ENCODE measurements around the gene LIFR. TPM values are rescaled to one million over a fixed set of nuclear protein-coding genes. Genes with fewer than 3 reads are reported as not detected.

LIFR gene
- total RNA-seq, 1 donor from 2014 or later, result 33.4 TPM

DNA sequence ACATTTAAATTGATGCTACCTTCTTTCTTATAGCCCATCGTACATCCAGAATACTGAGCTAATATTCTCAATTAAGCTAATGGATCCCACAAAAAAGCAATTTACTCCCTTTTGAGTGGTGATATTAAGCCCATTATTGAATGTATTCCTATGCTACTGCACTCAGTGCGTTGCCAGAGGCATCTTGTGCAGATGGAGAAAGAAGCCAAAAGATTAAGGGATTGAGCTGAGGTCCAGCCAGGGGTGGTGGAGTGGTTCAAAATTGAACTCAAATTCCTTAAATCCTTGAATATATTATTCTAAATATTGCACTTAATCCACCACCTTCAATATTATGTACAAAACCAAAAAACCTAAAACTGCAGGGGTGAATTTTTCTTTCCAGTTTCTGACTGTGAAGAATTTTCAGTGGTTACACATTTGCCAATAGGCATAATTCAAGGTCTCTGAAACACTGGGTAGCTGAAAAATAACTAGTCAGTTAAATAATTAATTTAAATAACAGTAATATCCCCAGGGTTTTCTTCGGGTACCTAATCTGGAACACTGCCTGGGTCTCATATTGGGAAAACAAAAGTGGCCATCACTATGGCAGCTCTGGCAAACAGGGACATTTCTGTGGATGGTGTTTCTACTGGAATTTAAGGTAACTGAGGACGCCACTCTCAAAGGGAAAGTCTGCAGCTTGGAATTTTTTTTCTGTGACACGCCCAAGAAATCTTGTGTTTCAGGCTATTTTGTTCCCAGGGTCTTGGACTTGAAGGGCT is 6.2 kb upstream of the LIFR start:
- Mint-ChIP-seq H3K36me3 (ENCODE audit: insufficient read depth) (no peaks in the 10 kb centered on the region), H3K9me3 (ENCODE audit: low read depth) (no peaks in the 10 kb centered on the region), H3K4me3 (ENCODE audit: low read depth) (no peak overlapping the region), H3K4me1 (ENCODE audit: low read depth) (peaks cover 1% of the 10 kb centered on the region), H3K27me3 (peaks cover 3% of the 10 kb centered on the region), H3K27ac (no peak overlapping the region)
- DNase-seq (ENCODE audit: low spot score, unreplicated experiment), result no peak
- TF ChIP-seq, protein P1, sequence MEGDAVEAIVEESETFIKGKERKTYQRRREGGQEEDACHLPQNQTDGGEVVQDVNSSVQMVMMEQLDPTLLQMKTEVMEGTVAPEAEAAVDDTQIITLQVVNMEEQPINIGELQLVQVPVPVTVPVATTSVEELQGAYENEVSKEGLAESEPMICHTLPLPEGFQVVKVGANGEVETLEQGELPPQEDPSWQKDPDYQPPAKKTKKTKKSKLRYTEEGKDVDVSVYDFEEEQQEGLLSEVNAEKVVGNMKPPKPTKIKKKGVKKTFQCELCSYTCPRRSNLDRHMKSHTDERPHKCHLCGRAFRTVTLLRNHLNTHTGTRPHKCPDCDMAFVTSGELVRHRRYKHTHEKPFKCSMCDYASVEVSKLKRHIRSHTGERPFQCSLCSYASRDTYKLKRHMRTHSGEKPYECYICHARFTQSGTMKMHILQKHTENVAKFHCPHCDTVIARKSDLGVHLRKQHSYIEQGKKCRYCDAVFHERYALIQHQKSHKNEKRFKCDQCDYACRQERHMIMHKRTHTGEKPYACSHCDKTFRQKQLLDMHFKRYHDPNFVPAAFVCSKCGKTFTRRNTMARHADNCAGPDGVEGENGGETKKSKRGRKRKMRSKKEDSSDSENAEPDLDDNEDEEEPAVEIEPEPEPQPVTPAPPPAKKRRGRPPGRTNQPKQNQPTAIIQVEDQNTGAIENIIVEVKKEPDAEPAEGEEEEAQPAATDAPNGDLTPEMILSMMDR (IDR thresholded peaks at IDR 0.05; ENCODE audit: unreplicated experiment), result no peak

DNA sequence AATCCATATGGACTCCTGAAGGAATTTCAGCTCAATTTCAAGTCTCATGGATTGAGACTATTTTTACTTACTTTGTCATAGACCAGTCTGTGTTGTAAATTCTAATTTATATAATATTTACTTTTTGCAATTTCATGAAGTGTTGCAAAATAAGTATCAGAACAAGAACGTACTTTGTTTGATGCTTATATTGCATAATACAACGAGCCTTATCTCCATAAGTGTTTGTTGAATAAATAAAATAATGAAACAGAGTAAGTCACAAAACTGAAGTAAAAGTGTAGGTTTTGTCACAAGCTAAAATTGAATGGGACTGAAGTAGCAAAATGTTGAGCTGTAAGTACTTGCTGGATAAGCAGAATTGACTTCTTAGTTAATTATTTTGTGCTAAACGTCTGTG is 3.0 kb upstream of the LIFR start:
- Mint-ChIP-seq H3K4me1 (ENCODE audit: low read depth) (peaks cover 11% of the 10 kb centered on the region), H3K4me3 (ENCODE audit: low read depth) (no peak overlapping the region), H3K36me3 (ENCODE audit: insufficient read depth) (no peaks in the 10 kb centered on the region), H3K9me3 (ENCODE audit: low read depth) (no peaks in the 10 kb centered on the region), H3K27ac (no peak overlapping the region), H3K27me3 (peaks cover 3% of the 10 kb centered on the region)
- TF ChIP-seq, protein P1 (IDR thresholded peaks at IDR 0.05; ENCODE audit: unreplicated experiment), result no peak
- DNase-seq (ENCODE audit: low spot score, unreplicated experiment), result no peak

DNA sequence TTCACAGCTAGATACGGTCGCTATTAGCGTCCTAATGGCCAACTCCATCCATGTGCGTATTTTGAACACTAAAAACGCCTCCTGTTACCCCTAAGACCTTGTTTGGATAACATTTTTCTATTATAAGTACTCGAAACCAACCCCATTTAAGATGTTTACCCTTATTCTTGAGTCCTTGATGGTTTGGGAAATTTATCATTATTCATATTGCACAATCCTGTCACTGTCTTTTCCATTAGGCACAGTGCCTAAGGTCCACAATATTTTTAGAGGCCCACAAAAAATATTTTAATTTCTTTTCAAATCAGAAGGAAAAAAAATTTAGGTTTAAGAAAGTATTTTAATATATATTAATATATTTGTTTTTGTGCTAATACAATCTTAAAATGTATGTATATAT is 1.3 kb upstream of the LIFR start:
- Mint-ChIP-seq H3K27ac (peak overlapping the region; percentile 98), H3K4me1 (ENCODE audit: low read depth) (peaks cover 21% of the 10 kb centered on the region), H3K36me3 (ENCODE audit: insufficient read depth) (no peaks in the 10 kb centered on the region), H3K4me3 (ENCODE audit: low read depth) (peak overlapping the region; percentile 92), H3K27me3 (peaks cover 3% of the 10 kb centered on the region), H3K9me3 (ENCODE audit: low read depth) (no peaks in the 10 kb centered on the region)
- TF ChIP-seq, protein P1 (IDR thresholded peaks at IDR 0.05; ENCODE audit: unreplicated experiment), result no peak
- DNase-seq (ENCODE audit: low spot score, unreplicated experiment), result no peak

DNA sequence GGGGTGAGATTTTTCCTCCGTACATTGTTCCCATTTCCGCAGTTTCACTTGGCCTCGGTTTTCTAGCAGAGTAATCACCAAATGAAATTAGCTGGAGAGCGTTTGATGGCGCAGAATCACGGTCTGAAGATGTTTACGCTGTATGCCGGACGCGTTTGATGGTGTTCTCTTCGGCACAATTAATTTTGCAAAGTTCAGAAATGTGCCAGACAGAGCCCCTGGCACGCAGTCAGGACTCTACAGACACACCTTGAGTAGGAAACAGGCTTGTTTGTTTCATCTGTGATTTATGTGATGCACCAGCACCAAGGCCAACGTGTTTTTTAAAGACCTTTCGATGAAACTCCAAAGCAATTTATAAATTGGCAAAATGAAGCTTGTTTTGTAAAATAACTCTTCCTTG is 863 bp upstream of the LIFR start:
- Mint-ChIP-seq H3K9me3 (ENCODE audit: low read depth) (no peaks in the 10 kb centered on the region), H3K4me3 (ENCODE audit: low read depth) (peak overlapping the region; percentile 92), H3K4me1 (ENCODE audit: low read depth) (peaks cover 24% of the 10 kb centered on the region), H3K27me3 (peaks cover 3% of the 10 kb centered on the region), H3K27ac (peak overlapping the region; percentile 98), H3K36me3 (ENCODE audit: insufficient read depth) (no peaks in the 10 kb centered on the region)
- TF ChIP-seq, protein P1 (IDR thresholded peaks at IDR 0.05; ENCODE audit: unreplicated experiment), result no peak
- DNase-seq (ENCODE audit: low spot score, unreplicated experiment), result no peak

DNA sequence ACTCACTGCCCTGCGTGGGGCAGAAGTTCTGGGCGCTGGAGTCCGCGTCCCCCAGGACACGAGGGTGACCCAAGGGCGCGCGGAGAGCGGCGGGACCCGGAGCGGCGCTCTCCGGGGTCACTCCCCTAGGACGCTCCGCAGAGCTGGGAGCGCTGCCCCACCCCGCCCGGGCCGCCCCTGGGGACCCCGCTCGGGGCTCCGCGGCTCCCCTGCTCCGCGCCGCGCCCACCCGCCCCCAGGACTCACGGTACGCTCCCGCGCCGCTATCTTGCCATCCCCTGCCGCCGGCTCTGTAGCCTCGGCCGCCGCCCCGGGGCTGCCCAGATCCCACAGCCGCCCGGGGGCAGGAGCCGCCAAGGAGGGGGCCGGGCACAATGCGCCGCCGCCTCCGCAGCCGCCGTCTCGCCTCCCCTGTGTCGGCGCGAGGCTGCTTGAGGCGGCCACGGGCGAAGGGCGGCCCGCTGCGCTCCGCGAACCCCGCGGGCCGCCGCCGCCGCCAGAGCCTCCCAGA is 303 bp downstream of the LIFR start:
- TF ChIP-seq, protein P1 (IDR thresholded peaks at IDR 0.05; ENCODE audit: unreplicated experiment), result no peak
- DNase-seq (ENCODE audit: low spot score, unreplicated experiment), result no peak
- H3K27ac Mint-ChIP-seq, result peak overlapping the region; percentile 79

More for the DNA sequence above, 303 bp downstream of the LIFR start:
- Mint-ChIP-seq H3K4me1 (ENCODE audit: low read depth) (peaks cover 29% of the 10 kb centered on the region), H3K27me3 (no peaks in the 10 kb centered on the region), H3K36me3 (ENCODE audit: insufficient read depth) (no peaks in the 10 kb centered on the region), H3K9me3 (ENCODE audit: low read depth) (no peaks in the 10 kb centered on the region), H3K4me3 (ENCODE audit: low read depth) (peak overlapping the region; percentile 89)
